Trophoblast cell (in vitro differentiated cells and primary cell): ENCODE results near the gene SMAD9.

ENCODE experiments used
- DNase-seq, 2 donors: peaks; one replicate each; pipeline ENCODE4 v3.0.0-alpha.2; 2016
- H2AFZ ChIP-seq: 2 replicates; pipeline ENCODE4 v1.6.1; 2013; ENCODE audit warnings: low read length, moderate library complexity, mild to moderate bottlenecking; ENCODE audit not compliant: insufficient read depth, poor library complexity
- H2AK5ac ChIP-seq: 2 replicates; pipeline ENCODE4 v1.6.1; 2013; ENCODE audit warnings: mild to moderate bottlenecking, low read length
- H2BK120ac ChIP-seq: 2 replicates; pipeline ENCODE4 v1.6.1; 2013; ENCODE audit warnings: low read length, mild to moderate bottlenecking, moderate library complexity; ENCODE audit not compliant: insufficient read depth, poor library complexity
- H2BK12ac ChIP-seq: 2 replicates; pipeline ENCODE4 v1.6.1; 2013; ENCODE audit warnings: mild to moderate bottlenecking, low read length, moderate library complexity
- H2BK5ac ChIP-seq: 2 replicates; pipeline ENCODE4 v1.6.1; 2013; ENCODE audit warnings: low read length, low read depth, moderate library complexity, mild to moderate bottlenecking; ENCODE audit not compliant: poor library complexity
- H3K14ac ChIP-seq: 2 replicates; pipeline ENCODE4 v1.6.1; 2013; ENCODE audit warnings: mild to moderate bottlenecking, low read length
- H3K18ac ChIP-seq: 2 replicates; pipeline ENCODE4 v1.6.1; 2013; ENCODE audit warnings: mild to moderate bottlenecking, low read length
- H3K23ac ChIP-seq: 2 replicates; pipeline ENCODE4 v1.6.1; 2013; ENCODE audit warnings: low read length
- H3K27ac ChIP-seq: 2 replicates; pipeline ENCODE4 v1.5.1; 2013; ENCODE audit warnings: low read depth, mild to moderate bottlenecking, inconsistent platforms, low read length, moderate library complexity
- H3K27me3 ChIP-seq: 2 replicates; pipeline ENCODE4 v1.6.1; 2013; ENCODE audit warnings: inconsistent platforms, mild to moderate bottlenecking, low read length, moderate library complexity; ENCODE audit not compliant: insufficient read depth
- H3K36me3 ChIP-seq, 2 experiments: 1 replicate in 1 of 2; 2 replicates in 1 of 2; pipeline ENCODE4 v1.6.1; 2013; ENCODE audit warnings: low read length in 2 of 2, mild to moderate bottlenecking in 2 of 2, moderate library complexity in 1 of 2; ENCODE audit not compliant: insufficient read depth in 2 of 2, control insufficient read depth in 1 of 2
- H3K4ac ChIP-seq: 2 replicates; pipeline ENCODE4 v1.6.1; 2013; ENCODE audit warnings: low read depth, mild to moderate bottlenecking, low read length, moderate library complexity
- H3K4me1 ChIP-seq, 2 experiments: 1 replicate in 1 of 2; 2 replicates in 1 of 2; pipeline ENCODE4 v1.6.1; 2013; ENCODE audit warnings: low read length in 2 of 2, mild to moderate bottlenecking in 2 of 2, moderate library complexity in 1 of 2; ENCODE audit not compliant: insufficient read depth in 2 of 2, control insufficient read depth in 1 of 2
- H3K4me2 ChIP-seq: 2 replicates; pipeline ENCODE4 v1.6.1; 2013; ENCODE audit warnings: inconsistent platforms, mild to moderate bottlenecking, low read length, moderate library complexity
- H3K4me3 ChIP-seq: 2 replicates; pipeline ENCODE4 v1.5.1; 2013; ENCODE audit warnings: mild to moderate bottlenecking, low read depth, low read length, inconsistent platforms
- H3K79me1 ChIP-seq: one replicate; pipeline ENCODE4 v1.6.1; 2013; ENCODE audit warnings: low read length
- H3K79me2 ChIP-seq: 2 replicates; pipeline ENCODE4 v1.6.1; 2013; ENCODE audit warnings: low read length, mild to moderate bottlenecking; ENCODE audit not compliant: control insufficient read depth, insufficient read depth, poor library complexity
- H3K9ac ChIP-seq: 2 replicates; pipeline ENCODE4 v1.6.1; 2013; ENCODE audit warnings: mild to moderate bottlenecking, low read length
- H3K9me3 ChIP-seq: 2 replicates; pipeline ENCODE4 v1.6.1; 2013; ENCODE audit warnings: low read depth, mild to moderate bottlenecking, control low read depth, inconsistent platforms, low read length; ENCODE audit not compliant: insufficient read depth
- H4K12ac ChIP-seq: 2 replicates; pipeline ENCODE4 v1.6.1; 2013; ENCODE audit warnings: low read depth, mild to moderate bottlenecking, low read length, moderate library complexity
- H4K8ac ChIP-seq: 2 replicates; pipeline ENCODE4 v1.6.1; 2013; ENCODE audit warnings: low read depth, mild to moderate bottlenecking, low read length, moderate library complexity
- H4K91ac ChIP-seq: one replicate; pipeline ENCODE4 v1.6.1; 2013; ENCODE audit warnings: low read depth, mild to moderate bottlenecking, low read length, moderate library complexity
- WGBS: extraction: QIAGEN DNeasy Blood & Tissue Kit; methylation state at CpG from one replicate; pipeline ENCODE4 v1.1.7; 2013; ENCODE audit warnings: missing lambda C conversion rate; ENCODE audit not compliant: insufficient read length, insufficient coverage; ENCODE audit errors: extremely low coverage; 5-methylcytosine and 5-hydroxymethylcytosine counted together

The SMAD9 gene

GRCh38 chr13:36915106-36915505 lies 4.9 kb downstream of the SMAD9 start:
- Histone ChIP-seq H4K12ac (no peak overlapping the region), H3K27me3 (no peaks in the 10 kb centered on the region), H3K4ac (peak overlapping the region; percentile 47), H3K79me1 (peaks cover 14% of the 10 kb centered on the region), H3K4me1 (peaks cover 6 to 13% of the 10 kb centered on the region in 2 experiments), H3K14ac (no peak overlapping the region), H2BK5ac (no peak overlapping the region), H3K79me2 (peaks cover 2% of the 10 kb centered on the region), H3K36me3 (no peaks in the 10 kb centered on the region), H2AFZ (no peak overlapping the region), H3K27ac (no peak overlapping the region), H3K4me3 (no peak overlapping the region), H3K23ac (no peak overlapping the region), H2AK5ac (no peak overlapping the region), H4K8ac (no peak overlapping the region), H2BK120ac (no peak overlapping the region), H3K9ac (no peak overlapping the region), H3K9me3 (no peaks in the 10 kb centered on the region), H3K18ac (no peak overlapping the region), H4K91ac (no peak overlapping the region), H3K4me2 (no peak overlapping the region), H2BK12ac (no peak overlapping the region)
- no peak for DNase-seq
- no CpG with 5 or more reads among the region's 5 CpGs for WGBS

GRCh38 chr13:36914648-36915047 lies 5.4 kb downstream of the SMAD9 start:
- no peak overlapping the region for H3K27ac ChIP-seq
- no peak overlapping the region for H3K23ac ChIP-seq
- no CpG with 5 or more reads among the region's 4 CpGs for WGBS
- no peak overlapping the region for H2AK5ac ChIP-seq
- no peak for DNase-seq
- no peaks in the 10 kb centered on the region for H3K9me3 ChIP-seq
- H2BK5ac ChIP-seq: no peak overlapping the region
- H3K4ac ChIP-seq: no peak overlapping the region
- H3K4me2 ChIP-seq: no peak overlapping the region
- no peak overlapping the region for H3K4me3 ChIP-seq
- H3K79me1 ChIP-seq: peaks cover 12% of the 10 kb centered on the region
- no peak overlapping the region for H3K14ac ChIP-seq
- peaks cover under 1% of the 10 kb centered on the region for H3K79me2 ChIP-seq
- H4K12ac ChIP-seq: no peak overlapping the region
- H4K91ac ChIP-seq: no peak overlapping the region
- no peak overlapping the region for H3K9ac ChIP-seq
- no peak overlapping the region for H4K8ac ChIP-seq
- no peaks in the 10 kb centered on the region for H3K27me3 ChIP-seq
- H3K36me3 ChIP-seq: no peaks in the 10 kb centered on the region
- H3K4me1 ChIP-seq: peaks cover 6 to 13% of the 10 kb centered on the region in 2 experiments
- H2BK12ac ChIP-seq: no peak overlapping the region
- no peak overlapping the region for H2BK120ac ChIP-seq
- no peak overlapping the region for H3K18ac ChIP-seq
- H2AFZ ChIP-seq: no peak overlapping the region

- H3K79me1 ChIP-seq: peaks cover 4% of the 10 kb centered on the region
- H3K18ac ChIP-seq: no peak overlapping the region
- H4K12ac ChIP-seq: no peak overlapping the region
- H4K91ac ChIP-seq: no peak overlapping the region
- no peak overlapping the region for H2BK120ac ChIP-seq
- no peaks in the 10 kb centered on the region for H3K79me2 ChIP-seq
- H3K14ac ChIP-seq: no peak overlapping the region
- H3K9me3 ChIP-seq: no peaks in the 10 kb centered on the region
- H3K27me3 ChIP-seq: no peaks in the 10 kb centered on the region
- H3K4ac ChIP-seq: no peak overlapping the region
- DNase-seq: no peak
- no peak overlapping the region for H2AFZ ChIP-seq
- H3K4me1 ChIP-seq: peaks cover 4 to 13% of the 10 kb centered on the region in 2 experiments
- no peak overlapping the region for H3K27ac ChIP-seq
- H3K4me2 ChIP-seq: no peak overlapping the region
- no peak overlapping the region for H3K23ac ChIP-seq
- H3K4me3 ChIP-seq: no peak overlapping the region
- no peak overlapping the region for H3K9ac ChIP-seq
- no peak overlapping the region for H2AK5ac ChIP-seq
- no peak overlapping the region for H2BK12ac ChIP-seq
- H3K36me3 ChIP-seq: no peaks in the 10 kb centered on the region
- H2BK5ac ChIP-seq: no peak overlapping the region
- H4K8ac ChIP-seq: no peak overlapping the region
Measured at GRCh38 chr13:36913463-36913862, 6.6 kb downstream of the SMAD9 start.

GRCh38 chr13:36912973-36913372 lies 7.1 kb downstream of the SMAD9 start:
- no peak overlapping the region for H3K4ac ChIP-seq
- no peak overlapping the region for H2AFZ ChIP-seq
- H4K8ac ChIP-seq: no peak overlapping the region
- H3K27me3 ChIP-seq: no peaks in the 10 kb centered on the region
- no peak overlapping the region for H3K18ac ChIP-seq
- H3K4me1 ChIP-seq: peaks cover 4 to 13% of the 10 kb centered on the region in 2 experiments
- H3K79me2 ChIP-seq: no peaks in the 10 kb centered on the region
- H3K27ac ChIP-seq: no peak overlapping the region
- H4K91ac ChIP-seq: no peak overlapping the region
- no peak overlapping the region for H2BK120ac ChIP-seq
- no peak overlapping the region for H3K9ac ChIP-seq
- H3K4me2 ChIP-seq: no peak overlapping the region
- no peak overlapping the region for H2BK5ac ChIP-seq
- no CpG with 5 or more reads among the region's 2 CpGs for WGBS
- H3K23ac ChIP-seq: no peak overlapping the region
- no peak for DNase-seq
- H4K12ac ChIP-seq: no peak overlapping the region
- H3K4me3 ChIP-seq: no peak overlapping the region
- no peak overlapping the region for H2AK5ac ChIP-seq
- no peak overlapping the region for H2BK12ac ChIP-seq
- no peak overlapping the region for H3K14ac ChIP-seq
- H3K79me1 ChIP-seq: peaks cover 4% of the 10 kb centered on the region
- no peaks in the 10 kb centered on the region for H3K36me3 ChIP-seq
- H3K9me3 ChIP-seq: no peaks in the 10 kb centered on the region
